H7 (cell line): ENCODE data around the gene EIF4G3. TPM values are rescaled to one million over a fixed set of nuclear protein-coding genes. Genes with fewer than 3 reads are reported as not detected.

Source experiments
- DNase-seq: peaks from one replicate; pipeline ENCODE4 v3.0.0; 2012
- H3K27me3 ChIP-seq: 2 replicates; pipeline ENCODE4 v1.6.0; 2011; ENCODE audit warnings: mild to moderate bottlenecking, low read length; ENCODE audit not compliant: control insufficient read depth, insufficient read depth
- H3K36me3 ChIP-seq: replicated peaks from 2 replicates; pipeline ENCODE4 v1.5.1; 2011; ENCODE audit warnings: low read length; ENCODE audit not compliant: control insufficient read depth, insufficient read depth
- H3K4me3 ChIP-seq: 2 replicates; pipeline ENCODE4 v1.5.1; 2011; ENCODE audit warnings: low read depth, mild to moderate bottlenecking, control low read depth, low read length, moderate library complexity; ENCODE audit not compliant: insufficient read depth
- total RNA-seq: library from RNA; depleted of rRNA; stranded (reverse); fragments of >200 nt; shearing (Covaris generic); gene quantifications from 2 replicates; pipeline ENCODE4 v1.2.3, GENCODE V29; 2014

The EIF4G3 gene
- total RNA-seq, 1 experiment from 2014 or later: 56.7 TPM

GRCh38 chr1:20993716-20994575 lies 182.8 kb downstream of the EIF4G3 start:
- Histone ChIP-seq H3K27me3 (no peaks in the 10 kb centered on the region), H3K36me3 (no peaks in the 10 kb centered on the region), H3K4me3 (no peak overlapping the region)
- DNase-seq: no peak

GRCh38 chr1:20992322-20993056 lies 184.2 kb downstream of the EIF4G3 start:
- DNase-seq: no peak
- Histone ChIP-seq H3K36me3 (no peaks in the 10 kb centered on the region), H3K27me3 (no peaks in the 10 kb centered on the region), H3K4me3 (no peak overlapping the region)

- Histone ChIP-seq H3K4me3 (no peak overlapping the region), H3K36me3 (no peaks in the 10 kb centered on the region), H3K27me3 (no peaks in the 10 kb centered on the region)
- DNase-seq: no peak
These were observed 187.8 kb downstream of the EIF4G3 start for GRCh38 chr1:20988943-20989342.

GRCh38 chr1:20987831-20988825 lies 188.6 kb downstream of the EIF4G3 start:
- no peak for DNase-seq
- no peaks in the 10 kb centered on the region for H3K36me3 ChIP-seq
- H3K4me3 ChIP-seq: no peak overlapping the region
- no peaks in the 10 kb centered on the region for H3K27me3 ChIP-seq

GRCh38 chr1:20983297-20983889 lies 193.3 kb downstream of the EIF4G3 start:
- Histone ChIP-seq H3K27me3 (no peaks in the 10 kb centered on the region), H3K36me3 (no peaks in the 10 kb centered on the region), H3K4me3 (no peak overlapping the region)
- DNase-seq: no peak

GRCh38 chr1:20982316-20982715 lies 194.4 kb downstream of the EIF4G3 start:
- no peaks in the 10 kb centered on the region for H3K36me3 ChIP-seq
- H3K4me3 ChIP-seq: no peak overlapping the region
- H3K27me3 ChIP-seq: no peaks in the 10 kb centered on the region
- DNase-seq: no peak

- DNase-seq: no peak
- no peaks in the 10 kb centered on the region for H3K27me3 ChIP-seq
- H3K4me3 ChIP-seq: no peak overlapping the region
- H3K36me3 ChIP-seq: no peaks in the 10 kb centered on the region
These were observed 194.8 kb downstream of the EIF4G3 start for GRCh38 chr1:20981915-20982314.

GRCh38 chr1:20980051-20980450 lies 196.6 kb downstream of the EIF4G3 start:
- no peaks in the 10 kb centered on the region for H3K36me3 ChIP-seq
- DNase-seq: no peak
- H3K4me3 ChIP-seq: no peak overlapping the region
- no peaks in the 10 kb centered on the region for H3K27me3 ChIP-seq

GRCh38 chr1:20978413-20978812 lies 198.3 kb downstream of the EIF4G3 start:
- Histone ChIP-seq H3K27me3 (no peaks in the 10 kb centered on the region), H3K36me3 (no peaks in the 10 kb centered on the region), H3K4me3 (no peak overlapping the region)
- DNase-seq: no peak

GRCh38 chr1:20975668-20976067 lies 201.0 kb downstream of the EIF4G3 start:
- H3K36me3 ChIP-seq: no peaks in the 10 kb centered on the region

GRCh38 chr1:20974951-20975350 lies 201.7 kb downstream of the EIF4G3 start:
- Histone ChIP-seq H3K4me3 (no peak overlapping the region), H3K36me3 (no peaks in the 10 kb centered on the region), H3K27me3 (no peaks in the 10 kb centered on the region)
- no peak for DNase-seq

More at GRCh38 chr1:20975668-20976067, 201.0 kb downstream of the EIF4G3 start:
- DNase-seq: no peak
- Histone ChIP-seq H3K4me3 (no peak overlapping the region), H3K27me3 (no peaks in the 10 kb centered on the region)

GRCh38 chr1:20974069-20974468 lies 202.6 kb downstream of the EIF4G3 start:
- Histone ChIP-seq H3K36me3 (peaks cover 1% of the 10 kb centered on the region; the same call in 1 of the 2 replicates), H3K4me3 (no peak overlapping the region), H3K27me3 (no peaks in the 10 kb centered on the region)
- no peak for DNase-seq

GRCh38 chr1:20972855-20973254 lies 203.8 kb downstream of the EIF4G3 start:
- no peak for DNase-seq
- Histone ChIP-seq H3K27me3 (no peaks in the 10 kb centered on the region), H3K36me3 (peaks cover 1% of the 10 kb centered on the region; the same call in 1 of the 2 replicates), H3K4me3 (no peak overlapping the region)
